Measurements from ENCODE around the gene SPEN. TPM values are rescaled to one million over a fixed set of nuclear protein-coding genes. Genes with fewer than 3 reads are reported as not detected.
A peak's percentile ranks its signal among the peaks of the same experiment; 100 is the strongest.

The SPEN gene
- total RNA-seq, 1 experiment from 2014 or later: 26.8 TPM

GRCh38 chr1:15946571-15947381, 99.3 kb downstream of the SPEN start:
- H3K36me3 ChIP-seq (ENCODE audit: insufficient read depth, low read length): no peaks in the 10 kb centered on the region

GRCh38 chr1:15947382-15948090, 100.0 kb downstream of the SPEN start:
- no peak overlapping the region for H3K27ac ChIP-seq (ENCODE audit: low read length)
- peaks cover 11% of the 10 kb centered on the region; the same call in 1 of the 2 replicates for H4K20me1 ChIP-seq (ENCODE audit: insufficient read depth, low read depth, low read length)
- H3K27me3 ChIP-seq (ENCODE audit: low read length): no peaks in the 10 kb centered on the region
- no peaks in the 10 kb centered on the region for H3K36me3 ChIP-seq (ENCODE audit: insufficient read depth, low read length)
- no peak overlapping the region for H3K4me2 ChIP-seq (ENCODE audit: low read depth, low read length, poor library complexity, severe bottlenecking)
- H2AFZ ChIP-seq (ENCODE audit: low read length): no peak overlapping the region
- H3K4me3 ChIP-seq (ENCODE audit: low read length): no peak overlapping the region
- H3K9me2 ChIP-seq (replicated peaks; ENCODE audit: insufficient read depth, low read length): no peaks in the 10 kb centered on the region
- DNase-seq: no peak
- H3K9ac ChIP-seq (ENCODE audit: low read length): no peak overlapping the region
- H3K79me2 ChIP-seq (ENCODE audit: low read length): peaks cover 11% of the 10 kb centered on the region
- peaks cover 39% of the 10 kb centered on the region for H3K4me1 ChIP-seq (ENCODE audit: low read length)
- H3K9me3 ChIP-seq (ENCODE audit: low read length): no peaks in the 10 kb centered on the region

More at GRCh38 chr1:15946571-15947381, 99.3 kb downstream of the SPEN start:
- no peaks in the 10 kb centered on the region for H3K9me3 ChIP-seq (ENCODE audit: low read length)
- H2AFZ ChIP-seq (ENCODE audit: low read length): no peak overlapping the region
- H3K4me1 ChIP-seq (ENCODE audit: low read length): peaks cover 39% of the 10 kb centered on the region
- H3K79me2 ChIP-seq (ENCODE audit: low read length): peaks cover 11% of the 10 kb centered on the region
- peaks cover 11% of the 10 kb centered on the region; the same call in 1 of the 2 replicates for H4K20me1 ChIP-seq (ENCODE audit: insufficient read depth, low read depth, low read length)
- no peak overlapping the region for H3K27ac ChIP-seq (ENCODE audit: low read length)
- H3K9ac ChIP-seq (ENCODE audit: low read length): no peak overlapping the region
- no peak overlapping the region for H3K4me3 ChIP-seq (ENCODE audit: low read length)
- H3K27me3 ChIP-seq (ENCODE audit: low read length): no peaks in the 10 kb centered on the region
- DNase-seq: no peak
- H3K4me2 ChIP-seq (ENCODE audit: low read depth, low read length, poor library complexity, severe bottlenecking): no peak overlapping the region
- H3K9me2 ChIP-seq (replicated peaks; ENCODE audit: insufficient read depth, low read length): no peaks in the 10 kb centered on the region

GRCh38 chr1:15948091-15948591, 100.6 kb downstream of the SPEN start:
- Histone ChIP-seq H3K9me3 (ENCODE audit: low read length) (no peaks in the 10 kb centered on the region), H3K9ac (ENCODE audit: low read length) (no peak overlapping the region), H2AFZ (ENCODE audit: low read length) (no peak overlapping the region), H3K4me3 (ENCODE audit: low read length) (no peak overlapping the region), H3K27me3 (ENCODE audit: low read length) (no peaks in the 10 kb centered on the region), H3K9me2 (replicated peaks; ENCODE audit: insufficient read depth, low read length) (no peaks in the 10 kb centered on the region), H4K20me1 (ENCODE audit: insufficient read depth, low read depth, low read length) (peaks cover 11% of the 10 kb centered on the region; the same call in 1 of the 2 replicates), H3K4me2 (ENCODE audit: low read depth, low read length, poor library complexity, severe bottlenecking) (no peak overlapping the region), H3K27ac (ENCODE audit: low read length) (no peak overlapping the region), H3K79me2 (ENCODE audit: low read length) (peaks cover 11% of the 10 kb centered on the region), H3K36me3 (ENCODE audit: insufficient read depth, low read length) (no peaks in the 10 kb centered on the region), H3K4me1 (ENCODE audit: low read length) (peaks cover 39% of the 10 kb centered on the region)
- DNase-seq: no peak

- no peaks in the 10 kb centered on the region for H3K27me3 ChIP-seq (ENCODE audit: low read length)
- H3K79me2 ChIP-seq (ENCODE audit: low read length): peaks cover 12% of the 10 kb centered on the region
- no peak overlapping the region for H3K4me3 ChIP-seq (ENCODE audit: low read length)
- peaks cover 2% of the 10 kb centered on the region; the same call in 1 of the 2 replicates for H3K36me3 ChIP-seq (ENCODE audit: insufficient read depth, low read length)
- no peak overlapping the region for H3K9ac ChIP-seq (ENCODE audit: low read length)
- peaks cover 39% of the 10 kb centered on the region for H3K4me1 ChIP-seq (ENCODE audit: low read length)
- H2AFZ ChIP-seq (ENCODE audit: low read length): no peak overlapping the region
- DNase-seq: no peak
- H3K4me2 ChIP-seq (ENCODE audit: low read depth, low read length, poor library complexity, severe bottlenecking): peak overlapping the region; percentile 45
- peaks cover 11% of the 10 kb centered on the region; the same call in 1 of the 2 replicates for H4K20me1 ChIP-seq (ENCODE audit: insufficient read depth, low read depth, low read length)
- H3K9me2 ChIP-seq (replicated peaks; ENCODE audit: insufficient read depth, low read length): no peaks in the 10 kb centered on the region
- H3K27ac ChIP-seq (ENCODE audit: low read length): no peak overlapping the region
- H3K9me3 ChIP-seq (ENCODE audit: low read length): no peaks in the 10 kb centered on the region
Measured at GRCh38 chr1:15948595-15949452, 101.3 kb downstream of the SPEN start.

DNA sequence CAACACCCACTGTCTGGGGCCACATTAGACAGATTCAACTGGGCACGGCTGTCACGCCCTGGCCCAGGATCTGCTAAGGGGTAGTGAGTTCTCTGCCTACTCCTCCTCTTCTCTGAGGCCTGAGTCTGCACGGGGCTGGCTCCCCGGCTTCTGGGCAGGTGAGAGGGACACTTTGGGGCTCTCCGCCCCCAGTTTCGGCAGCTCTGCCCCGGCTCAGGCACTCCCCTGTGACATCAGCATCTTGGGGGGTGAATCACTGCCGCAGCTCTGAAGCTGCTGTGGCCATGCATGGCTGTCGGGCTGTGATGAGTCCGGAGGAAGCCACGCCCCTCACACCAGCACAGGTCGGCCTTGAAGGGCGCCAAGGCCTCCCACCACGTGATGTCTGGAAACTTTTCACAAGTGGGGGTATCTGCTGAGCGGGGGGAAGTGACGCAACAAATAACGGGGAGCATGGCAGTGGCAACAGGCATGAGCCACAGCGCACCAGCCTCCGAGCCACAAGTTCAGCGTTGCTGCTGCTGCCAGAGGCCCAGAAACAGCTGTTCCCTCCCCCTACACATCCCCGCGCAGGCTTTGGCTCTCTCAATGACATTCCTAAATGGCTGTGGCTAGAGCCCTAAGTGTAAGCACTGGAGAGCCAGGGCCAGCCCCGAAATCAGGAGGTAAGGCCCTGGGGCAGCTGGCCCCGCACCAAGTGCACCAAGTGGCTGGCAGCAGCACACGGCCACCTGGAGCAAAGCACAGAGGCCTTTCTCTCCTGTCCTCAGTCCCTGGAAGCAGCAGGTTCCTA, 102.1 kb downstream of the SPEN start:
- no peaks in the 10 kb centered on the region for H3K9me2 ChIP-seq (replicated peaks; ENCODE audit: insufficient read depth, low read length)
- peaks cover 39% of the 10 kb centered on the region for H3K4me1 ChIP-seq (ENCODE audit: low read length)
- H3K79me2 ChIP-seq (ENCODE audit: low read length): peaks cover 20% of the 10 kb centered on the region
- no peak overlapping the region for H2AFZ ChIP-seq (ENCODE audit: low read length)
- peak overlapping the region; percentile 45 for H3K4me2 ChIP-seq (ENCODE audit: low read depth, low read length, poor library complexity, severe bottlenecking)
- peak; percentile 73 for DNase-seq
- H4K20me1 ChIP-seq (ENCODE audit: insufficient read depth, low read depth, low read length): peaks cover 11% of the 10 kb centered on the region; the same call in 1 of the 2 replicates
- no peak overlapping the region for H3K4me3 ChIP-seq (ENCODE audit: low read length)
- H3K36me3 ChIP-seq (ENCODE audit: insufficient read depth, low read length): peaks cover 6% of the 10 kb centered on the region; the same call in 1 of the 2 replicates
- no peak overlapping the region for H3K27ac ChIP-seq (ENCODE audit: low read length)
- H3K27me3 ChIP-seq (ENCODE audit: low read length): no peaks in the 10 kb centered on the region
- H3K9me3 ChIP-seq (ENCODE audit: low read length): no peaks in the 10 kb centered on the region
- H3K9ac ChIP-seq (ENCODE audit: low read length): peak overlapping the region; percentile 33; the same call in 1 of the 2 replicates

- DNase-seq: no peak
- Histone ChIP-seq H2AFZ (ENCODE audit: low read length) (no peak overlapping the region), H4K20me1 (ENCODE audit: insufficient read depth, low read depth, low read length) (peaks cover 11% of the 10 kb centered on the region; the same call in 1 of the 2 replicates), H3K9ac (ENCODE audit: low read length) (peak overlapping the region; percentile 33; the same call in 1 of the 2 replicates), H3K27ac (ENCODE audit: low read length) (no peak overlapping the region), H3K9me3 (ENCODE audit: low read length) (no peaks in the 10 kb centered on the region), H3K4me1 (ENCODE audit: low read length) (peaks cover 39% of the 10 kb centered on the region), H3K79me2 (ENCODE audit: low read length) (peaks cover 21% of the 10 kb centered on the region), H3K9me2 (replicated peaks; ENCODE audit: insufficient read depth, low read length) (no peaks in the 10 kb centered on the region), H3K4me3 (ENCODE audit: low read length) (no peak overlapping the region), H3K36me3 (ENCODE audit: insufficient read depth, low read length) (peaks cover 6% of the 10 kb centered on the region; the same call in 1 of the 2 replicates), H3K27me3 (ENCODE audit: low read length) (no peaks in the 10 kb centered on the region), H3K4me2 (ENCODE audit: low read depth, low read length, poor library complexity, severe bottlenecking) (peak overlapping the region; percentile 45)
Measured at GRCh38 chr1:15950302-15950701, 102.8 kb downstream of the SPEN start.

GRCh38 chr1:15950763-15951295, 103.3 kb downstream of the SPEN start:
- Histone ChIP-seq H3K27ac (ENCODE audit: low read length) (no peak overlapping the region), H3K79me2 (ENCODE audit: low read length) (peaks cover 21% of the 10 kb centered on the region), H3K4me3 (ENCODE audit: low read length) (no peak overlapping the region), H3K27me3 (ENCODE audit: low read length) (no peaks in the 10 kb centered on the region), H3K36me3 (ENCODE audit: insufficient read depth, low read length) (peaks cover 6% of the 10 kb centered on the region; the same call in 1 of the 2 replicates), H3K9me2 (replicated peaks; ENCODE audit: insufficient read depth, low read length) (no peaks in the 10 kb centered on the region), H3K9ac (ENCODE audit: low read length) (peak overlapping the region; percentile 33; the same call in 1 of the 2 replicates), H3K4me1 (ENCODE audit: low read length) (peaks cover 39% of the 10 kb centered on the region), H4K20me1 (ENCODE audit: insufficient read depth, low read depth, low read length) (peaks cover 11% of the 10 kb centered on the region; the same call in 1 of the 2 replicates), H2AFZ (ENCODE audit: low read length) (no peak overlapping the region), H3K9me3 (ENCODE audit: low read length) (no peaks in the 10 kb centered on the region), H3K4me2 (ENCODE audit: low read depth, low read length, poor library complexity, severe bottlenecking) (no peak overlapping the region)
- no peak for DNase-seq

Measured in Karpas-422 (cell line).